IPS-18c (cell line): ENCODE results near the gene GRID2.
"Not testable (repeated sequence)": the region's sequence is repeated elsewhere in the genome, so short reads cannot be mapped to it uniquely, and the experiment has no call there.

Source experiments
- H3K4me3 ChIP-seq: 2 replicates; pipeline ENCODE4 v1.7.0; 2013; ENCODE audit warnings: low read depth, mild to moderate bottlenecking, low read length, moderate library complexity; ENCODE audit not compliant: insufficient read depth
- H3K9me3 ChIP-seq: one replicate; pipeline ENCODE4 v1.6.1; 2013; ENCODE audit warnings: mild to moderate bottlenecking, low read length, moderate library complexity; ENCODE audit not compliant: control insufficient read depth, insufficient read depth

The GRID2 gene

GRCh38 chr4:93676937-93677336, 1373.2 kb downstream of the GRID2 start:
- not testable (repeated sequence) for H3K9me3 ChIP-seq, H3K4me3 ChIP-seq

- Histone ChIP-seq H3K9me3 (no peaks in the 10 kb centered on the region), H3K4me3 (no peak overlapping the region)
These were observed 1380.8 kb downstream of the GRID2 start for GRCh38 chr4:93684571-93684970.

- Histone ChIP-seq H3K4me3 (no peak overlapping the region), H3K9me3 (no peaks in the 10 kb centered on the region)
These were observed 1383.5 kb downstream of the GRID2 start for GRCh38 chr4:93687304-93687703.

GRCh38 chr4:93688978-93689377, 1385.2 kb downstream of the GRID2 start:
- Histone ChIP-seq H3K4me3 (no peak overlapping the region), H3K9me3 (no peaks in the 10 kb centered on the region)

- no peaks in the 10 kb centered on the region for H3K9me3 ChIP-seq
- no peak overlapping the region for H3K4me3 ChIP-seq
These were observed 1389.4 kb downstream of the GRID2 start for GRCh38 chr4:93693141-93693540.

- H3K9me3 ChIP-seq: no peaks in the 10 kb centered on the region
- no peak overlapping the region for H3K4me3 ChIP-seq
These were observed 1394.9 kb downstream of the GRID2 start for GRCh38 chr4:93698686-93699085.

- no peak overlapping the region for H3K4me3 ChIP-seq
- no peaks in the 10 kb centered on the region for H3K9me3 ChIP-seq
These were observed 1396.8 kb downstream of the GRID2 start for GRCh38 chr4:93700571-93700970.

- Histone ChIP-seq H3K9me3 (no peaks in the 10 kb centered on the region), H3K4me3 (no peak overlapping the region)
These were observed 1406.5 kb downstream of the GRID2 start for GRCh38 chr4:93710101-93710846.

GRCh38 chr4:93710847-93711430, 1407.2 kb downstream of the GRID2 start:
- no peaks in the 10 kb centered on the region for H3K9me3 ChIP-seq
- no peak overlapping the region for H3K4me3 ChIP-seq

- no peak overlapping the region for H3K4me3 ChIP-seq
- H3K9me3 ChIP-seq: no peaks in the 10 kb centered on the region
These were observed 1414.5 kb downstream of the GRID2 start for GRCh38 chr4:93718233-93718632.

- H3K4me3 ChIP-seq: no peak overlapping the region
- H3K9me3 ChIP-seq: no peaks in the 10 kb centered on the region
These were observed 1415.8 kb downstream of the GRID2 start for GRCh38 chr4:93719552-93719951.

GRCh38 chr4:93722446-93722845, 1418.7 kb downstream of the GRID2 start:
- Histone ChIP-seq H3K9me3 (no peaks in the 10 kb centered on the region), H3K4me3 (no peak overlapping the region)

GRCh38 chr4:93730251-93730650, 1426.5 kb downstream of the GRID2 start:
- no peak overlapping the region for H3K4me3 ChIP-seq
- no peaks in the 10 kb centered on the region for H3K9me3 ChIP-seq

- Histone ChIP-seq H3K4me3 (no peak overlapping the region), H3K9me3 (no peaks in the 10 kb centered on the region)
These were observed 1427.0 kb downstream of the GRID2 start for GRCh38 chr4:93730760-93731159.

- Histone ChIP-seq H3K9me3 (no peaks in the 10 kb centered on the region), H3K4me3 (no peak overlapping the region)
These were observed 1427.7 kb downstream of the GRID2 start for GRCh38 chr4:93731456-93731855.

- Histone ChIP-seq H3K4me3 (no peak overlapping the region), H3K9me3 (no peaks in the 10 kb centered on the region)
These were observed 1428.7 kb downstream of the GRID2 start for GRCh38 chr4:93732509-93732908.

- no peaks in the 10 kb centered on the region for H3K9me3 ChIP-seq
- H3K4me3 ChIP-seq: no peak overlapping the region
These were observed 1437.1 kb downstream of the GRID2 start for GRCh38 chr4:93740890-93741289.

- H3K4me3 ChIP-seq: no peak overlapping the region
- H3K9me3 ChIP-seq: no peaks in the 10 kb centered on the region
These were observed 1439.3 kb downstream of the GRID2 start for GRCh38 chr4:93743022-93743421.

GRCh38 chr4:93743635-93744034, 1439.9 kb downstream of the GRID2 start:
- no peaks in the 10 kb centered on the region for H3K9me3 ChIP-seq

More at GRCh38 chr4:93743635-93744034, 1439.9 kb downstream of the GRID2 start:
- no peak overlapping the region for H3K4me3 ChIP-seq
